ENCODE results near the gene SMARCE1.

SMARCE1 gene

DNA sequence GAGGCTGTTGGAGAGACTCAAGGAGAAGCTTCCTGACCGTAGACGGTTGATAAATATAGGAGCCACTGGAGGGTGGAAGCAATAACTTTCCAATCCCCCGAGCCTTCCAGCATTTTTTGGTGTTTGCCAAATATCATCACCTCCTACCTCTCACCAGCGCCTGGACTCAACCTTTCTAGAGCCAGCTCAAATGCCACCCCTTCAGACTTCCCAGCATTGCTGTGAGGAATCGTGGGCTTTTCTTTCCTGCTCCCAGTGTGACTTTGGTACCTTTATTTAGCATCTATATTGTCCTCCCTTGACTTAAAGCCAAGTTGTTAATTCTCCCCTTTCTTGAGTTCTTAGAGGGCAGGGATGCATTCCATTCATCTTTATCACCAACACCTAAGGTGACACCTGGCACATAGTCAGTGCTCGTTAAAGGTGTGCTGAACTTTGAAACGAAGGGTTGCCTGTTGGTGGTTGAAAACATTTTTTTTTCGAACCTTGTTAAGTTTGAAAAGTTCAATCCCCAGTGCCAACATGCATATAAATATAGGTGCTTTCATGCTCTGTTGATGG is 47.1 kb downstream of the SMARCE1 start:
- DNase-seq (ENCODE audit: low spot score): no peak
- no peak overlapping the region for H3K4me3 ChIP-seq (ENCODE audit: severe bottlenecking)
- H3K36me3 ChIP-seq (ENCODE audit: low read depth): no peaks in the 10 kb centered on the region
- no peaks in the 10 kb centered on the region for H3K4me1 ChIP-seq (ENCODE audit: insufficient read depth, poor library complexity, severe bottlenecking)
- H3K9me3 ChIP-seq (ENCODE audit: severe bottlenecking): no peaks in the 10 kb centered on the region
- TF ChIP-seq, protein P1, sequence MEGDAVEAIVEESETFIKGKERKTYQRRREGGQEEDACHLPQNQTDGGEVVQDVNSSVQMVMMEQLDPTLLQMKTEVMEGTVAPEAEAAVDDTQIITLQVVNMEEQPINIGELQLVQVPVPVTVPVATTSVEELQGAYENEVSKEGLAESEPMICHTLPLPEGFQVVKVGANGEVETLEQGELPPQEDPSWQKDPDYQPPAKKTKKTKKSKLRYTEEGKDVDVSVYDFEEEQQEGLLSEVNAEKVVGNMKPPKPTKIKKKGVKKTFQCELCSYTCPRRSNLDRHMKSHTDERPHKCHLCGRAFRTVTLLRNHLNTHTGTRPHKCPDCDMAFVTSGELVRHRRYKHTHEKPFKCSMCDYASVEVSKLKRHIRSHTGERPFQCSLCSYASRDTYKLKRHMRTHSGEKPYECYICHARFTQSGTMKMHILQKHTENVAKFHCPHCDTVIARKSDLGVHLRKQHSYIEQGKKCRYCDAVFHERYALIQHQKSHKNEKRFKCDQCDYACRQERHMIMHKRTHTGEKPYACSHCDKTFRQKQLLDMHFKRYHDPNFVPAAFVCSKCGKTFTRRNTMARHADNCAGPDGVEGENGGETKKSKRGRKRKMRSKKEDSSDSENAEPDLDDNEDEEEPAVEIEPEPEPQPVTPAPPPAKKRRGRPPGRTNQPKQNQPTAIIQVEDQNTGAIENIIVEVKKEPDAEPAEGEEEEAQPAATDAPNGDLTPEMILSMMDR (IDR thresholded peaks at IDR 0.05; ENCODE audit: poor library complexity, severe bottlenecking): no peak
- H3K27me3 ChIP-seq (ENCODE audit: insufficient read depth, poor library complexity, severe bottlenecking): no peaks in the 10 kb centered on the region
- no peak for ATAC-seq (ENCODE audit: low read depth)
- H3K27ac ChIP-seq (ENCODE audit: poor library complexity, severe bottlenecking): no peak overlapping the region

DNA sequence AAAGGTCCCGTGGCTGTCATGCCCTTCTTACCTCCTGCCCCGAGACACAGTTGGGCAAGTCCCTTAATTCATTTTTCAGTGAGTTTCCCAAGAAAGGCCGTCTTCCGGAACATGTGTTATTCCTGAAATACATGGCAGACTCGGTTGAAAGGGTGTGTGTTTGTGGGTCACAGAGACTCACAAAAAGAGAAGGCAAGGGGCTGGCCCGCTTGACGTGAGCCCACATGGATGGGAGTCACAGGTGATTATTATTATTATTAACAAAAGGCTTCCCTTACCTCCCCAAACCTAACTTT is 48.2 kb downstream of the SMARCE1 start:
- TF ChIP-seq, protein P1 (IDR thresholded peaks at IDR 0.05; ENCODE audit: poor library complexity, severe bottlenecking): no peak
- Histone ChIP-seq H3K36me3 (ENCODE audit: low read depth) (no peaks in the 10 kb centered on the region), H3K9me3 (ENCODE audit: severe bottlenecking) (no peaks in the 10 kb centered on the region), H3K4me3 (ENCODE audit: severe bottlenecking) (no peak overlapping the region), H3K27me3 (ENCODE audit: insufficient read depth, poor library complexity, severe bottlenecking) (no peaks in the 10 kb centered on the region), H3K4me1 (ENCODE audit: insufficient read depth, poor library complexity, severe bottlenecking) (no peaks in the 10 kb centered on the region), H3K27ac (ENCODE audit: poor library complexity, severe bottlenecking) (no peak overlapping the region)
- DNase-seq (ENCODE audit: low spot score) (no peak), ATAC-seq (ENCODE audit: low read depth) (no peak)

DNA sequence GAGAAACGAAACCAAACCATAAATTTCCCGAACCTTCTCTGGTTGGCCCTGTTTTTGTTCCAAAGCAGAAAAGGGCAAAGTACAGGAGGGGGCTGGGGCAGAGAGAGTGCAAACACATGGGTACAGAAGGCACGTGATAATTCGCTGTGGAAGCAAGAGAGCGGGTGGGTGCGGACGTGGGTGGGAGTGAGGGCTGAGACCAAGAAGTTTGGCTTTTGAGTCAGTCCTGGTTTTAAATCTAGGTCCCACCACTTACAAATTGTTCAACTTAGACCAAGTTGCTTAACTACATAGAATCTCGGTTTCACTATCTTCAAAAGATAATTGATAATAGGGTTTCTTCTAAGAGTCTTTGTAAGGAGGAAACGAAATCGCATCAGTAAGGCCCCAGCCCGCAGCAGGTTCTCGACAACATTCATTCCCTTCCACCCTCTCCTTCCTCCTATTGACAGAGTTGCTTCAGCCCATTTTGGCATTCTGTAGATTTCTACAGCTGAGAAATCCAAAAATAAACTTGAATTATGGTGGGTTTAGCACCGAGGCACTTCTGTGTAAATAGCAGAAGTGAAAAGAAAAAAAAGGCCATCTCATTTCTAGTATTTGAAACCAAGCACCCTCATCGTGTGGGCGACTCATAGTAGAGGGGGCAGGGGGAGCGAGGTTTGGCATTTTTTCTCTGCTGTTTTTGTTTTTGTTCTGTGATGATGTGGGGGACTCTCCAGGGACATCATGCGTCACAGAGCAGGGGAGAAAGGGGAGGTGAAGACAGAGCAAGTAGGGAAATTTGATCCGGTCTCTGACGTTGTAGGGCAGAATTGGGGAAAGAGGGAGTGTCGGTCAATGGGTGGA is 48.8 kb downstream of the SMARCE1 start:
- Histone ChIP-seq H3K36me3 (ENCODE audit: low read depth) (no peaks in the 10 kb centered on the region), H3K4me1 (ENCODE audit: insufficient read depth, poor library complexity, severe bottlenecking) (no peaks in the 10 kb centered on the region), H3K27ac (ENCODE audit: poor library complexity, severe bottlenecking) (no peak overlapping the region), H3K27me3 (ENCODE audit: insufficient read depth, poor library complexity, severe bottlenecking) (no peaks in the 10 kb centered on the region), H3K9me3 (ENCODE audit: severe bottlenecking) (no peaks in the 10 kb centered on the region), H3K4me3 (ENCODE audit: severe bottlenecking) (no peak overlapping the region)
- no peak for DNase-seq (ENCODE audit: low spot score)
- TF ChIP-seq, protein P1 (IDR thresholded peaks at IDR 0.05; ENCODE audit: poor library complexity, severe bottlenecking): no peak
- ATAC-seq (ENCODE audit: low read depth): no peak

DNA sequence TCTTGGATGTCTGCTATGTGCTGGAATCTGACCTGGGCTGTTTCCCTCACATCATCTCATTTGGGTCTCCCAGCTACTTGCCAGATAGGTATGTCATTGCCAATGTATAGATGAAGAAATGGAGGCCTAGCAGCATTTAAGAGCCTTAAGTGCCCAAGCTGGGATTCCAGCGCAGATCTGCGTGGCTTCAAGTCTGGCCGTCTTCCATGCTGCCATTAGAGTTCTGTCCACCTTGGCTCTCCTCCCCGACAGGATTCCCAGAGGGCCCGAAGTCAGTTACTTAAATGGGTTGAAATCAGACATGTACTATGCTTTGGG is 49.4 kb downstream of the SMARCE1 start:
- H3K4me1 ChIP-seq (ENCODE audit: insufficient read depth, poor library complexity, severe bottlenecking): no peaks in the 10 kb centered on the region
- TF ChIP-seq, protein P1 (IDR thresholded peaks at IDR 0.05; ENCODE audit: poor library complexity, severe bottlenecking): no peak
- no peaks in the 10 kb centered on the region for H3K9me3 ChIP-seq (ENCODE audit: severe bottlenecking)
- DNase-seq (ENCODE audit: low spot score) (no peak), ATAC-seq (ENCODE audit: low read depth) (no peak)
- no peak overlapping the region for H3K4me3 ChIP-seq (ENCODE audit: severe bottlenecking)
- no peak overlapping the region for H3K27ac ChIP-seq (ENCODE audit: poor library complexity, severe bottlenecking)
- no peaks in the 10 kb centered on the region for H3K27me3 ChIP-seq (ENCODE audit: insufficient read depth, poor library complexity, severe bottlenecking)
- H3K36me3 ChIP-seq (ENCODE audit: low read depth): no peaks in the 10 kb centered on the region

Measured in RWPE2 (cell line).